A549 (cell line): ENCODE results near the gene HMGA1.
"Not testable (repeated sequence)": the region's sequence is repeated elsewhere in the genome, so short reads cannot be mapped to it uniquely, and the experiment has no call there.

ENCODE experiments used
- CBX2 ChIP-seq: fragments of 200-600 bp; sonication (generic); IDR thresholded peaks from 2 replicates; pipeline ENCODE4 v1.6.1; 2016; ENCODE audit warnings: low read depth, mild to moderate bottlenecking, borderline replicate concordance
- EP300 ChIP-seq, 2 experiments: fragments of >200 bp; sonication (Bioruptor Twin); formaldehyde crosslinking; IDR thresholded peaks; 2 replicates in 1 of 2; 3 replicates in 1 of 2; pipeline ENCODE4 v1.6.1; 2016 to 2017
- KDM5A ChIP-seq: fragments of 200-600 bp; sonication (generic); IDR thresholded peaks from 2 replicates; pipeline ENCODE4 v1.6.1; 2016; ENCODE audit warnings: antibody characterized with exemption, mild to moderate bottlenecking
- RNF2 ChIP-seq: fragments of 200-600 bp; sonication (generic); IDR thresholded peaks from 2 replicates; pipeline ENCODE4 v1.6.1; 2016; ENCODE audit warnings: low read depth, mild to moderate bottlenecking, antibody characterized with exemption, moderate library complexity, borderline replicate concordance
- TF ChIP-seq, protein P1 (sequence below): fragments of >200 bp; sonication (Bioruptor Twin); formaldehyde crosslinking; IDR thresholded peaks from 3 replicates; pipeline ENCODE4 v1.5.1; 2016
- TF ChIP-seq, protein P2 (sequence below): fragments of 150-350 bp; IDR thresholded peaks from 2 replicates; pipeline ENCODE4 v1.6.1; 2014; ENCODE audit warnings: low read depth, mild to moderate bottlenecking, low read length
- TF ChIP-seq, protein P3 (sequence below): fragments of >200 bp; sonication (Bioruptor Twin); formaldehyde crosslinking; IDR thresholded peaks from 2 replicates; pipeline ENCODE4 v1.6.1; 2016
- TF ChIP-seq, protein P4 (sequence below): fragments of >200 bp; sonication (Bioruptor Twin); formaldehyde crosslinking; IDR thresholded peaks from 3 replicates; pipeline ENCODE4 v1.6.1; 2016

DNA sequence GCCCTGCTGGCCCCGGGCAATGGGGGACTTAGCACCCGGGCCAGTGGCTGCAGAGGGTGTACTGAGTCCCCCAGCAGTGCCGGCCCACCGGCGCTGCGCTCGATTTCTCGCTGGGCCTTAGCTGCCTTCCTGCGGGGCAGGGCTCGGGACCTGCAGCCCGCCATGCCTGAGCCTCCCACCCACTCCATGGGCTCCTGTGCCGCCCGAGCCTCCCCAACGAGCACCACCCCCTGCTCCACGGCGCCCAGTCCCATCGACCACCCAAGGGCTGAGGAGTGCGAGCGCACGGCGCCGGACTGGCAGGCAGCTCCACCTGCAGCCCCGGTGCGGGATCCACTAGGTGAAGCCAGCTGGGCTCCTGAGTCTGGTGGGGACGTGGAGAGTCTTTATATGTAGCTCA lies 32.5 kb downstream of the HMGA1 start:
- TF ChIP-seq, protein P1, sequence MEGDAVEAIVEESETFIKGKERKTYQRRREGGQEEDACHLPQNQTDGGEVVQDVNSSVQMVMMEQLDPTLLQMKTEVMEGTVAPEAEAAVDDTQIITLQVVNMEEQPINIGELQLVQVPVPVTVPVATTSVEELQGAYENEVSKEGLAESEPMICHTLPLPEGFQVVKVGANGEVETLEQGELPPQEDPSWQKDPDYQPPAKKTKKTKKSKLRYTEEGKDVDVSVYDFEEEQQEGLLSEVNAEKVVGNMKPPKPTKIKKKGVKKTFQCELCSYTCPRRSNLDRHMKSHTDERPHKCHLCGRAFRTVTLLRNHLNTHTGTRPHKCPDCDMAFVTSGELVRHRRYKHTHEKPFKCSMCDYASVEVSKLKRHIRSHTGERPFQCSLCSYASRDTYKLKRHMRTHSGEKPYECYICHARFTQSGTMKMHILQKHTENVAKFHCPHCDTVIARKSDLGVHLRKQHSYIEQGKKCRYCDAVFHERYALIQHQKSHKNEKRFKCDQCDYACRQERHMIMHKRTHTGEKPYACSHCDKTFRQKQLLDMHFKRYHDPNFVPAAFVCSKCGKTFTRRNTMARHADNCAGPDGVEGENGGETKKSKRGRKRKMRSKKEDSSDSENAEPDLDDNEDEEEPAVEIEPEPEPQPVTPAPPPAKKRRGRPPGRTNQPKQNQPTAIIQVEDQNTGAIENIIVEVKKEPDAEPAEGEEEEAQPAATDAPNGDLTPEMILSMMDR, result not testable (repeated sequence)
- not testable (repeated sequence) for TF ChIP-seq CBX2; EP300 (IDR thresholded peaks at IDR 0.05); KDM5A; RNF2
- TF ChIP-seq, protein P2, sequence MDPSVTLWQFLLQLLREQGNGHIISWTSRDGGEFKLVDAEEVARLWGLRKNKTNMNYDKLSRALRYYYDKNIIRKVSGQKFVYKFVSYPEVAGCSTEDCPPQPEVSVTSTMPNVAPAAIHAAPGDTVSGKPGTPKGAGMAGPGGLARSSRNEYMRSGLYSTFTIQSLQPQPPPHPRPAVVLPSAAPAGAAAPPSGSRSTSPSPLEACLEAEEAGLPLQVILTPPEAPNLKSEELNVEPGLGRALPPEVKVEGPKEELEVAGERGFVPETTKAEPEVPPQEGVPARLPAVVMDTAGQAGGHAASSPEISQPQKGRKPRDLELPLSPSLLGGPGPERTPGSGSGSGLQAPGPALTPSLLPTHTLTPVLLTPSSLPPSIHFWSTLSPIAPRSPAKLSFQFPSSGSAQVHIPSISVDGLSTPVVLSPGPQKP, result not testable (repeated sequence)
- TF ChIP-seq, protein P3, sequence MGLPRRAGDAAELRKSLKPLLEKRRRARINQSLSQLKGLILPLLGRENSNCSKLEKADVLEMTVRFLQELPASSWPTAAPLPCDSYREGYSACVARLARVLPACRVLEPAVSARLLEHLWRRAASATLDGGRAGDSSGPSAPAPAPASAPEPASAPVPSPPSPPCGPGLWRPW, result not testable (repeated sequence)
- TF ChIP-seq, protein P4, sequence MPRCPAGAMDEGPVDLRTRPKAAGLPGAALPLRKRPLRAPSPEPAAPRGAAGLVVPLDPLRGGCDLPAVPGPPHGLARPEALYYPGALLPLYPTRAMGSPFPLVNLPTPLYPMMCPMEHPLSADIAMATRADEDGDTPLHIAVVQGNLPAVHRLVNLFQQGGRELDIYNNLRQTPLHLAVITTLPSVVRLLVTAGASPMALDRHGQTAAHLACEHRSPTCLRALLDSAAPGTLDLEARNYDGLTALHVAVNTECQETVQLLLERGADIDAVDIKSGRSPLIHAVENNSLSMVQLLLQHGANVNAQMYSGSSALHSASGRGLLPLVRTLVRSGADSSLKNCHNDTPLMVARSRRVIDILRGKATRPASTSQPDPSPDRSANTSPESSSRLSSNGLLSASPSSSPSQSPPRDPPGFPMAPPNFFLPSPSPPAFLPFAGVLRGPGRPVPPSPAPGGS, result not testable (repeated sequence)
